HepG2 (cell line): Measurements from ENCODE around the gene BMERB1. TPM values are rescaled to one million over a fixed set of nuclear protein-coding genes. Genes with fewer than 3 reads are reported as not detected.
A peak's percentile ranks its signal among the peaks of the same experiment; 100 is the strongest.

Experiments
- AGO2 ChIP-seq: fragments of 200-400 bp; formaldehyde crosslinking; optimal IDR thresholded peaks from 2 replicates; pipeline ENCODE3; 2017; ENCODE audit warnings: mild to moderate bottlenecking, low read depth, low read length, moderate library complexity
- AKAP8 ChIP-seq: sonication (generic); formaldehyde crosslinking; IDR thresholded peaks from 2 replicates; pipeline ENCODE4 v1.5.1; 2020; ENCODE audit warnings: mild to moderate bottlenecking, missing genetic modification reagents
- JDP2 ChIP-seq: sonication (generic); formaldehyde crosslinking; IDR thresholded peaks from 2 replicates; pipeline ENCODE4 v1.8.1; 2022; ENCODE audit warnings: missing genetic modification reagents, borderline replicate concordance
- KDM6A ChIP-seq: IDR thresholded peaks from 2 replicates; pipeline ENCODE4 v1.6.1; 2016; ENCODE audit warnings: low read depth
- NFE2 ChIP-seq: sonication (generic); formaldehyde crosslinking; IDR thresholded peaks from 2 replicates; pipeline ENCODE4 v1.4.0; 2020; ENCODE audit warnings: missing genetic modification reagents
- NONO ChIP-seq, 2 experiments: fragments of 450-650 bp in 1 of 2; sonication (generic) in 1 of 2; formaldehyde crosslinking in 1 of 2; IDR thresholded peaks in 1 of 2; conservative IDR thresholded peaks in 1 of 2; 2 replicates each; pipeline versions ENCODE4 v1.6.1 to v1.8.0; 2017 to 2022; ENCODE audit warnings: mild to moderate bottlenecking in 1 of 2, missing genetic modification reagents in 1 of 2, moderate library complexity in 1 of 2
- POLR2A ChIP-seq, 2 experiments: IDR thresholded peaks; 2 replicates each; pipeline ENCODE4 v1.6.1; 2011; ENCODE audit warnings: low read depth in 2 of 2, low read length in 2 of 2, mild to moderate bottlenecking in 1 of 2, moderate library complexity in 1 of 2; ENCODE audit not compliant: insufficient read depth in 1 of 2
- RBM39 ChIP-seq: fragments of 200-400 bp; formaldehyde crosslinking; IDR thresholded peaks from one replicate; pipeline ENCODE4 v1.6.1; 2018; ENCODE audit warnings: antibody characterized with exemption, mild to moderate bottlenecking, low read depth, low read length; ENCODE audit not compliant: poor library complexity, severe bottlenecking
- RERE ChIP-seq: IDR thresholded peaks from 2 replicates; pipeline ENCODE4 v1.6.1; 2016; ENCODE audit warnings: low read depth, missing genetic modification reagents, missing compliant biosample characterization
- SETDB1 ChIP-seq: sonication (generic); formaldehyde crosslinking; IDR thresholded peaks from 2 replicates; pipeline ENCODE4 v1.5.1; 2020; ENCODE audit warnings: missing genetic modification reagents, mild to moderate bottlenecking, borderline replicate concordance
- TOE1 ChIP-seq: sonication (generic); formaldehyde crosslinking; IDR thresholded peaks from 2 replicates; pipeline ENCODE4 v1.4.0; 2020; ENCODE audit warnings: mild to moderate bottlenecking, missing genetic modification reagents
- ZBTB1 ChIP-seq: sonication (generic); formaldehyde crosslinking; IDR thresholded peaks from 2 replicates; pipeline ENCODE4 v1.4.0; 2020; ENCODE audit warnings: missing genetic modification reagents, borderline replicate concordance
- ZBTB2 ChIP-seq: sonication (generic); formaldehyde crosslinking; IDR thresholded peaks from 2 replicates; pipeline ENCODE4 v1.8.0; 2022; ENCODE audit warnings: low read depth, missing genetic modification reagents
- ZBTB20 ChIP-seq: sonication (generic); formaldehyde crosslinking; IDR thresholded peaks from 2 replicates; pipeline ENCODE4 v1.8.1; 2023; ENCODE audit warnings: missing genetic modification reagents, low read depth, mild to moderate bottlenecking, borderline replicate concordance
- ZNF292 ChIP-seq: sonication (generic); formaldehyde crosslinking; IDR thresholded peaks from 2 replicates; pipeline ENCODE4 v1.8.1; 2022; ENCODE audit warnings: mild to moderate bottlenecking, low read depth, missing genetic modification reagents, borderline replicate concordance
- ZNF564 ChIP-seq: sonication (generic); formaldehyde crosslinking; IDR thresholded peaks from 2 replicates; pipeline ENCODE4 v1.8.1; 2023; ENCODE audit warnings: mild to moderate bottlenecking, missing genetic modification reagents
- ZNF614 ChIP-seq: IDR thresholded peaks from 2 replicates; pipeline ENCODE4 v1.6.1; 2018; ENCODE audit warnings: missing biosample characterization, missing genetic modification reagents, inconsistent platforms, borderline replicate concordance
- ZNF749 ChIP-seq: sonication (generic); formaldehyde crosslinking; IDR thresholded peaks from 2 replicates; pipeline ENCODE4 v1.8.0; 2022; ENCODE audit warnings: mild to moderate bottlenecking, missing genetic modification reagents, moderate library complexity, borderline replicate concordance
- ZNF766 ChIP-seq: sonication (generic); formaldehyde crosslinking; IDR thresholded peaks from 2 replicates; pipeline ENCODE4 v1.5.0; 2020; ENCODE audit warnings: missing genetic modification reagents, borderline replicate concordance
- polyA plus RNA-seq, 8 experiments: library from polyadenylated mRNA; depleted of rRNA in 3 of 8; stranded (reverse) in 7 of 8; unstranded in 1 of 8; fragments of >200 nt; fragmentation: Illumina TruSeq in 4 of 8; extraction: Trizol in 4 of 8; gene quantifications; 2 replicates each; pipeline versions ENCODE4 v1.2.1 to v1.2.3, GENCODE V29; 2011 to 2016; ENCODE audit warnings: low read depth in 4 of 8, missing spikeins in 1 of 8, mixed read lengths in 1 of 8; ENCODE audit not compliant: insufficient read depth in 1 of 8
- total RNA-seq, 5 experiments: library from RNA; depleted of rRNA; stranded (reverse); fragments of >200 nt; fragmentation: Illumina TruSeq; extraction: Trizol; gene quantifications; 2 replicates each; pipeline ENCODE4 v1.2.3, GENCODE V29; 2016; ENCODE audit warnings: low read depth in 1 of 5
- TF ChIP-seq, protein P1 (sequence below): sonication (generic); formaldehyde crosslinking; IDR thresholded peaks from 2 replicates; pipeline ENCODE4 v1.4.0; 2020; ENCODE audit warnings: mild to moderate bottlenecking, low read depth, missing genetic modification reagents

Gene BMERB1
- total and polyA plus RNA-seq, 2 of the 13 experiments (the other 11 are each of a cell fraction or from before 2014, with no cell fraction given) = 1.4 TPM

DNA sequence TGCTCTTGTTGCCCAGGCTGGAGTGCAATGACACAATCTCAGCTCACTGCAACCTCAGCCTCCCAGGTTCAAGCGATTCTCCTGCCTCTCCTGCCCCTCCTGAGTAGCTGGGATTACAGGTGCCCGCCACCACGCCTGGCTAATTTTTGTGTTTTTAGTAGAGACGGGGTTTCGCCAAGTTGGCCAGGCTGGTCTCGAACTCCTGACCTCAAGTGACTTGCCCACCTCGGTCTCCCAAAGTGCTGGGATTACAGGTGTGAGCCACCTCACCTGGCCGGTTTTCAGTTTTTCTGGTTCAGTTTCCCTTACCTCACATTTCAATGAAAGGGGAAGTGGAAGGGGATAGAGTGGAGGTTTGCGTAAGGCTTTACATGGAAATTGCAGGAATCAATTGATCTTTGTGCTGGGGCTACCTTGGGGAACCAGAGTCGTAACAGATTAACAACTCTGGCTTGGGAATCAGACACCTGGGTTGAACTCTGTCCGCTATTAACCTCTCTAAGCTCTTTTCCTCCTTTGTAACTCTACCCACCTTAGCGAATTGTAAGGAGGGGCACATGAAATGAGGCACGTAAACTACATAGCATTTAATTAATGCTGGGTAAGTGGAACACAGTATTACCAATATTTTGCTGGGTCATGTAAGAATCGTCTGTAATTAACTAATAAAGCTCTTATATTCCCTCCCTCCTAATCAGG lies 35.6 kb upstream of the BMERB1 start (continued):
- TF ChIP-seq JDP2 (CRISPR knock-in tag) (no peak), TOE1 (no peak), KDM6A (CRISPR knock-in tag) (peak; percentile 98), ZBTB1 (CRISPR knock-in tag) (no peak), AGO2 (no peak), NONO (IDR thresholded peaks at IDR 0.05) (no peak), NONO (CRISPR knock-in tag; conservative IDR thresholded peaks at IDR 0.05) (peak; percentile 89), ZBTB20 (CRISPR knock-in tag) (peak; percentile 83; the same call in 1 of the 2 replicates), NFE2 (CRISPR knock-in tag) (no peak), ZNF749 (CRISPR knock-in tag) (no peak), POLR2A (IDR thresholded peaks at IDR 0.05; ENCODE audit: insufficient read depth in 1 of 2, low read depth in 2 of 2, low read length in 2 of 2) (peak in 1 of 2 experiments; percentile 44; a peak in 3 of 4 replicates), ZNF564 (0 out of 2 replicates have a peak, but pooled peaks have one; percentile 22), ZNF614 (CRISPR knock-in tag) (peak; percentile 93), ZNF766 (CRISPR knock-in tag) (no peak), AKAP8 (CRISPR knock-in tag) (peak; percentile 46; the same call in 1 of the 2 replicates), SETDB1 (CRISPR knock-in tag) (no peak), ZNF292 (CRISPR knock-in tag) (peak; percentile 91), ZBTB2 (no peak), RBM39 (no peak), RERE (CRISPR knock-in tag) (peak; percentile 75)
- TF ChIP-seq, protein P1, sequence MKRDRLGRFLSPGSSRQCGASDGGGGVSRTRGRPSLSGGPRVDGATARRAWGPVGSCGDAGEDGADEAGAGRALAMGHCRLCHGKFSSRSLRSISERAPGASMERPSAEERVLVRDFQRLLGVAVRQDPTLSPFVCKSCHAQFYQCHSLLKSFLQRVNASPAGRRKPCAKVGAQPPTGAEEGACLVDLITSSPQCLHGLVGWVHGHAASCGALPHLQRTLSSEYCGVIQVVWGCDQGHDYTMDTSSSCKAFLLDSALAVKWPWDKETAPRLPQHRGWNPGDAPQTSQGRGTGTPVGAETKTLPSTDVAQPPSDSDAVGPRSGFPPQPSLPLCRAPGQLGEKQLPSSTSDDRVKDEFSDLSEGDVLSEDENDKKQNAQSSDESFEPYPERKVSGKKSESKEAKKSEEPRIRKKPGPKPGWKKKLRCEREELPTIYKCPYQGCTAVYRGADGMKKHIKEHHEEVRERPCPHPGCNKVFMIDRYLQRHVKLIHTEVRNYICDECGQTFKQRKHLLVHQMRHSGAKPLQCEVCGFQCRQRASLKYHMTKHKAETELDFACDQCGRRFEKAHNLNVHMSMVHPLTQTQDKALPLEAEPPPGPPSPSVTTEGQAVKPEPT (CRISPR knock-in tag) = peak; percentile 37; the same call in 1 of the 2 replicates
